K562 (cell line): ENCODE measurements around the gene ABCA3. TPM values are rescaled to one million over a fixed set of nuclear protein-coding genes. Genes with fewer than 3 reads are reported as not detected.

ENCODE experiments used
- ATAC-seq: fragments of 200-7000 bp; cut with Tn5 transposase; 3 replicates; pipeline ENCODE4 v1.9.1; 2020; ENCODE audit warnings: moderate library complexity
- BruUV-seq: library from RNA; stranded (reverse); fragments of 400-500 nt; replicated peaks from 2 replicates; lab custom pipeline; 2021; lab: Mats Ljungman, UMichigan
- CTCF ChIA-PET: fragments of 300-600 bp; formaldehyde crosslinking; extraction: SDS; loops from one replicate; lab custom pipeline; 2021; ENCODE audit warnings: low intra/inter-chr PET ratio; lab: Yijun Ruan, JAX
- POLR2A ChIA-PET: fragments of 300-600, 350-650 bp; sonication (Branson Sonifier 250); formaldehyde crosslinking; extraction: SDS; loops from one replicate; lab custom pipeline; 2021; ENCODE audit warnings: antibody characterized with exemption, inconsistent platforms; lab: Yijun Ruan, JAX
- DNase-seq, 4 experiments: peaks; one replicate each; pipeline versions ENCODE4 v3.0.0 to v3.0.0-alpha.2; 2011 to 2018; ENCODE audit warnings: low spot score in 3 of 4, mixed read lengths in 3 of 4; ENCODE audit errors: extremely low read depth in 1 of 4
- FAIRE-seq: peaks from 2 replicates; lab custom pipeline; 2011; peaks lifted over from hg19 to GRCh38; lab: Jason Lieb, UNC
- H2AFZ ChIP-seq: 2 replicates; pipeline ENCODE4 v1.6.0; 2011; ENCODE audit warnings: low read depth, low read length, control low read depth, inconsistent platforms
- H3K27ac ChIP-seq: fragments of 200-600 bp; 3 replicates; pipeline ENCODE4 v1.8.0; 2011; ENCODE audit warnings: low read depth, mild to moderate bottlenecking, control low read depth, inconsistent platforms, low read length, moderate library complexity, mixed read lengths; ENCODE audit errors: extremely low read depth
- H3K27me3 ChIP-seq, 2 experiments: fragments of 300-600 bp in 1 of 2; 2 replicates in 1 of 2; 3 replicates in 1 of 2; pipeline versions ENCODE4 v1.6.0 to v1.8.0; 2011; ENCODE audit warnings: inconsistent platforms in 2 of 2, low read length in 2 of 2, mild to moderate bottlenecking in 1 of 2, mixed read lengths in 1 of 2, moderate library complexity in 1 of 2; ENCODE audit not compliant: control insufficient read depth in 2 of 2, insufficient read depth in 2 of 2
- H3K36me3 ChIP-seq: fragments of 300-600 bp; 3 replicates; pipeline ENCODE4 v1.8.0; 2011; ENCODE audit warnings: mild to moderate bottlenecking, low read length, inconsistent platforms; ENCODE audit not compliant: control insufficient read depth, insufficient read depth
- H3K4me1 ChIP-seq, 2 experiments: fragments of 200-600 bp in 1 of 2; replicated peaks in 1 of 2; 2 replicates in 1 of 2; 3 replicates in 1 of 2; pipeline versions ENCODE4 v1.5.1 to v1.8.0; 2011; ENCODE audit warnings: inconsistent platforms in 2 of 2, low read length in 2 of 2, mild to moderate bottlenecking in 1 of 2, mixed read lengths in 1 of 2, moderate library complexity in 1 of 2; ENCODE audit not compliant: control insufficient read depth in 2 of 2, insufficient read depth in 2 of 2
- H3K4me2 ChIP-seq: 2 replicates; pipeline ENCODE4 v1.6.1; 2011; ENCODE audit warnings: low read length, control low read depth, inconsistent platforms, mixed read lengths; ENCODE audit not compliant: insufficient read depth
- H3K4me3 ChIP-seq: fragments of 200-600 bp; sonication (generic), shearing (Covaris generic); 2 replicates; pipeline ENCODE4 v1.5.1; 2016; ENCODE audit warnings: control low read depth, inconsistent platforms
- H3K79me2 ChIP-seq: fragments of 200-600 bp; 3 replicates; pipeline ENCODE4 v1.8.0; 2011; ENCODE audit warnings: low read length, inconsistent platforms; ENCODE audit not compliant: control insufficient read depth, insufficient read depth
- H3K9ac ChIP-seq, 2 experiments: 2 replicates each; pipeline versions ENCODE4 v1.6.0 to v1.6.1; 2011; ENCODE audit warnings: low read depth in 2 of 2, low read length in 2 of 2, control low read depth in 1 of 2, inconsistent platforms in 1 of 2, mild to moderate bottlenecking in 1 of 2, mixed read lengths in 1 of 2; ENCODE audit not compliant: insufficient read depth in 1 of 2
- H3K9me1 ChIP-seq: one replicate; pipeline ENCODE4 v1.6.0; 2011; ENCODE audit warnings: inconsistent platforms, mild to moderate bottlenecking, low read length, moderate library complexity; ENCODE audit not compliant: control insufficient read depth, insufficient read depth
- H3K9me3 ChIP-seq: replicated peaks from 2 replicates; pipeline ENCODE4 v1.5.1; 2011; ENCODE audit warnings: low read depth, low read length, inconsistent platforms; ENCODE audit not compliant: control insufficient read depth, insufficient read depth
- H4K20me1 ChIP-seq: replicated peaks from 2 replicates; pipeline ENCODE4 v1.6.1; 2011; ENCODE audit warnings: low read length, inconsistent platforms, mixed read lengths; ENCODE audit not compliant: control insufficient read depth, insufficient read depth
- KDM2B ChIP-seq: fragments of 250-450 bp; sonication (Bioruptor Pico); IDR thresholded peaks from 2 replicates; pipeline ENCODE4 v1.8.0; 2021; ENCODE audit warnings: mild to moderate bottlenecking, moderate library complexity
- NR2C2 ChIP-seq, 2 experiments: fragments of 200-800 bp in 1 of 2; sonication (Bioruptor generic) in 1 of 2; sonication (generic) in 1 of 2; formaldehyde crosslinking in 1 of 2; IDR thresholded peaks; 2 replicates each; pipeline versions ENCODE4 v1.6.1 to v1.8.0; 2016 to 2022; ENCODE audit warnings: mild to moderate bottlenecking in 1 of 2, missing compliant biosample characterization in 1 of 2, missing genetic modification characterization in 1 of 2, missing genetic modification reagents in 1 of 2
- POLR2G ChIP-seq: fragments of 200-400 bp; formaldehyde crosslinking; IDR thresholded peaks from 2 replicates; pipeline ENCODE4 v1.6.1; 2017; ENCODE audit warnings: low read depth, mild to moderate bottlenecking, antibody characterized with exemption, low read length, moderate library complexity
- WGBS: fragments of 100-300 bp; shearing (Covaris generic); methylation state at CpG from one replicate; pipeline ENCODE4 v1.1.6; 2016; ENCODE audit warnings: low coverage, mixed read lengths; ENCODE audit not compliant: insufficient coverage; ENCODE audit errors: missing lambda C conversion rate; 5-methylcytosine and 5-hydroxymethylcytosine counted together
- in situ Hi-C: fragments of 300-500 bp; cut with MboI; formaldehyde crosslinking; loops from 4 replicates; pipeline ENCODE4 v1.15.0; 2018; ENCODE audit warnings: inconsistent platforms, mixed read lengths
- intact Hi-C: fragments of 100-400 bp; cut with micrococcal nuclease; formaldehyde crosslinking; loops from 2 replicates; pipeline ENCODE4 v1.14.2; 2022
- polyA plus RNA-seq, 8 experiments: library from polyadenylated mRNA; depleted of rRNA in 4 of 8; stranded (reverse) in 5 of 8; unstranded in 3 of 8; fragments of >200 nt; fragmentation: Nextera tagmentation in 2 of 8; fragmentation: Illumina TruSeq in 1 of 8; extraction: Ambion mirVana in 2 of 8; extraction: Trizol in 1 of 8; gene quantifications; 2 replicates each; pipeline versions ENCODE4 v1.2.1 to v1.2.3, GENCODE V29; 2011 to 2014; ENCODE audit warnings: inconsistent platforms in 1 of 8, missing spikeins in 1 of 8
- total RNA-seq, 7 experiments: library from RNA; depleted of rRNA in 6 of 7; stranded (reverse); fragments of >200 nt in 6 of 7; fragmentation: Illumina TruSeq in 2 of 7; extraction: Trizol in 2 of 7; gene quantifications; 2 replicates each; pipeline versions ENCODE4 v1.2.1 to v1.2.3, GENCODE V29; 2011 to 2021; ENCODE audit warnings: low replicate concordance in 1 of 7
- TF ChIP-seq, protein P1 (sequence below): fragments of 250-450 bp; sonication (Bioruptor Pico); IDR thresholded peaks from 2 replicates; pipeline ENCODE4 v1.5.0; 2021

Gene ABCA3
- total and polyA plus RNA-seq, 9 of the 15 experiments (the other 6 are each of a cell fraction or from before 2014, with no cell fraction given): 0.66 to 23.7 (median 6.9) TPM

DNA sequence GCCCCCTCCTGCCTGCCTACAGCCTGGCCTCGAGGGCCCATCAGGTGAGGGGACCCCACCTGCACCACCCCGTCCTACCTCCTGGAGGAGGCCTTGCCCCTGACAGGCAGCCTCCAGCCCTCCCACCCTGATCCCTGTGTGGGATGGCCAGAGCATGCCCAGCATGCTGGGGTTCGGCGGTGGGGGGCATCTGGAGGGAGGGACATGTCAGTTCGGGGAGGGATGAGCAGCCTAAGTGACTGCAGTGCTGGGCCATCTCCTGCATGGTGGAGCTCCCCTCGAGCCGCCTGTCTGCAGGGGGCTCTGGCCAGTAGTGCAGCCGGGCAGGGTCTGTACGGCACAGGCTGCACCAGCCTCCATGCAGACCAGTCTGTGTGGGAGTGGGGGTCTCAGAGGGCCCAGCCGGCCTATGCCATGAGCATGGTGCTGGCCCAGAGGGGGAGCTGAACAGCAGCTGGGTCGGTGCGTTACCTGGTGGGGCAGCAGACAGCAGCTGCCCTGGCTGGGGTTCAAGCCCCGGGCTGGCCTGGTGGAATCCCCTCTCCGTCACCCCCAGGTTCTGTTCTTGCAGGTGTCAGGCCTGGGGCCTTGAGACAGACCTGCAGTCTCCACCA lies 68.6 kb downstream of the ABCA3 start:
- Histone ChIP-seq H3K4me2 (no peak overlapping the region), H3K79me2 (peaks cover 35% of the 10 kb centered on the region), H3K9me3 (no peaks in the 10 kb centered on the region), H3K4me1 (peaks cover 7 to 78% of the 10 kb centered on the region in 2 experiments; a peak in 4 of 5 replicates), H3K4me3 (no peak overlapping the region), H4K20me1 (no peaks in the 10 kb centered on the region; the same call in 1 of the 2 replicates), H3K9ac (peak overlapping the region in 1 of 2 experiments; percentile 66; a peak in 2 of 4 replicates), H3K27ac (no peak overlapping the region), H3K36me3 (peaks cover 6% of the 10 kb centered on the region; the same call in 1 of the 3 replicates), H3K27me3 (no peaks in the 10 kb centered on the region), H2AFZ (no peak overlapping the region), H3K9me1 (peaks cover 3% of the 10 kb centered on the region)
- 92% methylated on average over 6 of the region's 14 CpGs for WGBS
- BruUV-seq: no TSS peak
- TF ChIP-seq NR2C2 (CRISPR knock-in tag; IDR thresholded peaks at IDR 0.05): no peak
- TF ChIP-seq NR2C2 (tag; IDR thresholded peaks at IDR 0.05): no peak
- TF ChIP-seq POLR2G: peak; percentile 73
- TF ChIP-seq KDM2B: no peak
- TF ChIP-seq, protein P1, sequence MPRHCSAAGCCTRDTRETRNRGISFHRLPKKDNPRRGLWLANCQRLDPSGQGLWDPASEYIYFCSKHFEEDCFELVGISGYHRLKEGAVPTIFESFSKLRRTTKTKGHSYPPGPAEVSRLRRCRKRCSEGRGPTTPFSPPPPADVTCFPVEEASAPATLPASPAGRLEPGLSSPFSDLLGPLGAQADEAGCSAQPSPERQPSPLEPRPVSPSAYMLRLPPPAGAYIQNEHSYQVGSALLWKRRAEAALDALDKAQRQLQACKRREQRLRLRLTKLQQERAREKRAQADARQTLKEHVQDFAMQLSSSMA (CRISPR knock-in tag): no peak
- ChIA-PET POLR2A (interaction anchor here (1.1 to 1.9 kb wide), 3 partner anchors 8 to 20 kb away, joined by 4 to 8 read pairs (median 6); partner anchors contain the start of gene ECI1), CTCF (no interaction called here)
- ATAC-seq: no peak
- DNase-seq: no peak
- FAIRE-seq: no peak
- in situ Hi-C loops: no loop called here
- intact Hi-C loops: no loop called here
